Panc1 (cell line): ENCODE results near the gene ZNF519. TPM values are rescaled to one million over a fixed set of nuclear protein-coding genes. Genes with fewer than 3 reads are reported as not detected.

Experiments used
- ATAC-seq: fragments of 200-7000 bp; cut with Tn5 transposase; 2 replicates; pipeline ENCODE4 v1.9.1; 2020; ENCODE audit warnings: mild to moderate bottlenecking, moderate library complexity
- BruUV-seq: library from RNA; stranded (reverse); fragments of 400-500 nt; replicated peaks from 2 replicates; lab custom pipeline; 2021; lab: Mats Ljungman, UMichigan
- CTCF ChIA-PET: fragments of 300-600 bp; sonication (Branson Sonifier 250); formaldehyde crosslinking; loops from one replicate; lab custom pipeline; 2022; ENCODE audit warnings: antibody characterized with exemption; lab: Charles Lee
- POLR2A ChIA-PET: fragments of 300-600 bp; sonication (Branson Sonifier 250); formaldehyde crosslinking; loops from one replicate; lab custom pipeline; 2022; ENCODE audit warnings: antibody characterized with exemption; lab: Charles Lee
- DNase-seq: peaks from one replicate; pipeline ENCODE4 v3.0.0-alpha.2; 2010; ENCODE audit warnings: low read depth, low spot score
- H3K27ac ChIP-seq: 2 replicates; pipeline ENCODE4 v1.5.1; 2011; ENCODE audit warnings: mild to moderate bottlenecking, low read length, inconsistent platforms
- H3K27me3 ChIP-seq: fragments of 200-500 bp; sonication (Bioruptor generic); 2 replicates; pipeline ENCODE4 v1.6.0; 2014; ENCODE audit warnings: low read length, inconsistent platforms; ENCODE audit not compliant: control insufficient read depth, insufficient read depth
- H3K36me3 ChIP-seq: fragments of 200-500 bp; sonication (Bioruptor generic); 2 replicates; pipeline ENCODE4 v1.5.1; 2014; ENCODE audit warnings: inconsistent platforms, mild to moderate bottlenecking, low read length, moderate library complexity; ENCODE audit not compliant: control insufficient read depth, insufficient read depth
- H3K4me1 ChIP-seq: 2 replicates; pipeline ENCODE4 v1.5.1; 2011; ENCODE audit warnings: inconsistent platforms, mild to moderate bottlenecking, low read length, moderate library complexity; ENCODE audit not compliant: control insufficient read depth, insufficient read depth
- H3K4me3 ChIP-seq, 2 experiments: 2 replicates each; pipeline ENCODE4 v1.5.1; 2011 to 2012; ENCODE audit warnings: low read depth in 2 of 2, low read length in 2 of 2, mild to moderate bottlenecking in 2 of 2, inconsistent platforms in 1 of 2, moderate library complexity in 1 of 2
- H3K9me3 ChIP-seq: fragments of 200-500 bp; sonication (Bioruptor generic); 2 replicates; pipeline ENCODE4 v1.5.1; 2014; ENCODE audit warnings: low read depth, mild to moderate bottlenecking, inconsistent platforms, low read length, moderate library complexity; ENCODE audit not compliant: control insufficient read depth, insufficient read depth
- CTCF ChIP-seq: fragments of 450-650 bp; IDR thresholded peaks from 2 replicates; pipeline ENCODE4 v1.5.1; 2017; ENCODE audit warnings: mild to moderate bottlenecking
- POLR2AphosphoS5 ChIP-seq: IDR thresholded peaks from 2 replicates; pipeline ENCODE4 v1.6.1; 2012; ENCODE audit warnings: mild to moderate bottlenecking, low read depth, low read length, moderate library complexity
- REST ChIP-seq, 2 experiments: IDR thresholded peaks; 2 replicates each; pipeline ENCODE4 v1.6.1; 2011 to 2012; ENCODE audit warnings: low read depth in 2 of 2, control low read depth in 1 of 2, low read length in 1 of 2, mild to moderate bottlenecking in 1 of 2, moderate library complexity in 1 of 2; ENCODE audit not compliant: insufficient read depth in 1 of 2
- SIN3A ChIP-seq: IDR thresholded peaks from 2 replicates; pipeline ENCODE4 v1.6.1; 2012; ENCODE audit warnings: low read depth, mild to moderate bottlenecking, low read length, moderate library complexity, borderline replicate concordance; ENCODE audit not compliant: insufficient read depth
- TCF7L2 ChIP-seq: IDR thresholded peaks from 2 replicates; pipeline ENCODE4 v1.6.1; 2011; ENCODE audit warnings: mild to moderate bottlenecking, low read depth, low read length, inconsistent platforms
- in situ Hi-C: cut with HindIII; loops from 2 replicates; pipeline ENCODE4 v1.10.0; 2016; ENCODE audit warnings: low sequenced_read_pairs, low pct_unique_long_range_greater_than_20kb
- intact Hi-C: fragments of 100-400 bp; cut with micrococcal nuclease; formaldehyde crosslinking; loops from one replicate; pipeline ENCODE4 v1.10.0; 2022; ENCODE audit not compliant: unreplicated experiment
- total RNA-seq: library from RNA; stranded (reverse); gene quantifications from one replicate; pipeline ENCODE4 v1.2.1, GENCODE V29; 2021; ENCODE audit not compliant: unreplicated experiment

ZNF519 gene
- total RNA-seq, 1 experiment from 2014 or later: 7.7 TPM

- intact Hi-C loops (loop anchor here (5.0 to 10.0 kb wide), 2 partner anchors 267 to 345 kb away; partner anchors contain the start of gene MC5R), in situ Hi-C loops (no loop called here)
- Histone ChIP-seq H3K4me1 (no peaks in the 10 kb centered on the region), H3K27ac (no peak overlapping the region), H3K27me3 (no peaks in the 10 kb centered on the region), H3K9me3 (no peaks in the 10 kb centered on the region), H3K4me3 (no peak overlapping the region), H3K36me3 (no peaks in the 10 kb centered on the region)
- DNase-seq: no peak
- CTCF ChIA-PET: no interaction called here
- no TSS peak for BruUV-seq
- TF ChIP-seq REST (IDR thresholded peaks at IDR 0.05; ENCODE audit: insufficient read depth in 1 of 2, low read depth in 2 of 2, low read length in 1 of 2) (no peak), POLR2AphosphoS5 (no peak)
- POLR2A ChIA-PET: no interaction called here
- ATAC-seq: no peak
Observed at GRCh38 chr18:14089781-14090180, 42.5 kb downstream of the ZNF519 start.

GRCh38 chr18:14089191-14089590 lies 43.0 kb downstream of the ZNF519 start:
- H3K9me3 ChIP-seq: no peaks in the 10 kb centered on the region
- TF ChIP-seq CTCF (no peak), POLR2AphosphoS5 (no peak), SIN3A (no peak), REST (IDR thresholded peaks at IDR 0.05; ENCODE audit: insufficient read depth in 1 of 2, low read depth in 2 of 2, low read length in 1 of 2) (no peak), TCF7L2 (no peak)
- ATAC-seq (no peak), DNase-seq (no peak)
- H3K36me3 ChIP-seq: no peaks in the 10 kb centered on the region
- no TSS peak for BruUV-seq
- H3K27ac ChIP-seq: no peak overlapping the region
- no peaks in the 10 kb centered on the region for H3K4me1 ChIP-seq
- in situ Hi-C loops (no loop called here), intact Hi-C loops (loop anchor here (5.0 to 10.0 kb wide), 2 partner anchors 267 to 344 kb away; partner anchors contain the start of gene MC5R)
- H3K4me3 ChIP-seq: no peak overlapping the region
- ChIA-PET POLR2A (no interaction called here), CTCF (no interaction called here)
- H3K27me3 ChIP-seq: no peaks in the 10 kb centered on the region
